Measurements from ENCODE around the gene ITGA6.

Gene ITGA6

GRCh38 chr2:172420216-172420615, 7.2 kb upstream of the ITGA6 start:
- Histone ChIP-seq H3K4me1 (ENCODE audit: insufficient read depth, low read length) (peaks cover 20% of the 10 kb centered on the region), H3K27ac (ENCODE audit: low read depth, low read length) (no peak overlapping the region), H3K27me3 (ENCODE audit: insufficient read depth, low read length) (no peaks in the 10 kb centered on the region), H3K36me3 (ENCODE audit: insufficient read depth, low read length) (no peaks in the 10 kb centered on the region), H3K9ac (ENCODE audit: low read depth, low read length) (no peak overlapping the region), H3K4me3 (ENCODE audit: low read length) (no peak overlapping the region), H3K9me3 (ENCODE audit: insufficient read depth, low read depth, low read length) (peaks cover 4% of the 10 kb centered on the region; the same call in 1 of the 2 replicates)
- 85% methylated on average over 3 of the region's 3 CpGs for WGBS

- H3K4me1 ChIP-seq (ENCODE audit: insufficient read depth, low read length) = peaks cover 19% of the 10 kb centered on the region
- H3K4me3 ChIP-seq (ENCODE audit: low read length) = no peak overlapping the region
- no peak overlapping the region for H3K27ac ChIP-seq (ENCODE audit: low read depth, low read length)
- H3K9ac ChIP-seq (ENCODE audit: low read depth, low read length) = no peak overlapping the region
- peaks cover 7% of the 10 kb centered on the region for H3K27me3 ChIP-seq (ENCODE audit: insufficient read depth, low read length)
- WGBS = 92% methylated on average over 6 of the region's 6 CpGs
- H3K9me3 ChIP-seq (ENCODE audit: insufficient read depth, low read depth, low read length) = no peaks in the 10 kb centered on the region
- no peaks in the 10 kb centered on the region for H3K36me3 ChIP-seq (ENCODE audit: insufficient read depth, low read length)
Measured at GRCh38 chr2:172423160-172423559, 4.2 kb upstream of the ITGA6 start.

GRCh38 chr2:172425336-172425735, 2.0 kb upstream of the ITGA6 start:
- Histone ChIP-seq H3K4me3 (ENCODE audit: low read length) (no peak overlapping the region), H3K36me3 (ENCODE audit: insufficient read depth, low read length) (no peaks in the 10 kb centered on the region), H3K9me3 (ENCODE audit: insufficient read depth, low read depth, low read length) (no peaks in the 10 kb centered on the region), H3K4me1 (ENCODE audit: insufficient read depth, low read length) (peaks cover 35% of the 10 kb centered on the region), H3K27me3 (ENCODE audit: insufficient read depth, low read length) (peaks cover 7% of the 10 kb centered on the region), H3K9ac (ENCODE audit: low read depth, low read length) (no peak overlapping the region), H3K27ac (ENCODE audit: low read depth, low read length) (no peak overlapping the region)

- peaks cover 44% of the 10 kb centered on the region for H3K4me1 ChIP-seq (ENCODE audit: insufficient read depth, low read length)
- H3K9me3 ChIP-seq (ENCODE audit: insufficient read depth, low read depth, low read length) = no peaks in the 10 kb centered on the region
- no peaks in the 10 kb centered on the region for H3K36me3 ChIP-seq (ENCODE audit: insufficient read depth, low read length)
- peak overlapping the region; percentile 79 for H3K4me3 ChIP-seq (ENCODE audit: low read length)
- peak overlapping the region; percentile 61; the same call in 1 of the 2 replicates for H3K9ac ChIP-seq (ENCODE audit: low read depth, low read length)
- no peak overlapping the region for H3K27ac ChIP-seq (ENCODE audit: low read depth, low read length)
- peaks cover 7% of the 10 kb centered on the region for H3K27me3 ChIP-seq (ENCODE audit: insufficient read depth, low read length)
- WGBS = 72% methylated on average over 16 of the region's 17 CpGs
Measured at GRCh38 chr2:172426635-172427255, 641 bp upstream of the ITGA6 start.

GRCh38 chr2:172427990-172428831, 825 bp downstream of the ITGA6 start:
- Histone ChIP-seq H3K4me1 (ENCODE audit: insufficient read depth, low read length) (peaks cover 51% of the 10 kb centered on the region), H3K36me3 (ENCODE audit: insufficient read depth, low read length) (no peaks in the 10 kb centered on the region), H3K27ac (ENCODE audit: low read depth, low read length) (peak overlapping the region; percentile 70; the same call in 1 of the 2 replicates), H3K9ac (ENCODE audit: low read depth, low read length) (peak overlapping the region; percentile 82), H3K9me3 (ENCODE audit: insufficient read depth, low read depth, low read length) (no peaks in the 10 kb centered on the region), H3K4me3 (ENCODE audit: low read length) (peak overlapping the region; percentile 79), H3K27me3 (ENCODE audit: insufficient read depth, low read length) (peaks cover 7% of the 10 kb centered on the region)
- under 1% methylated on average over 63 of the region's 63 CpGs for WGBS

GRCh38 chr2:172428832-172429210, 1.4 kb downstream of the ITGA6 start:
- Histone ChIP-seq H3K4me1 (ENCODE audit: insufficient read depth, low read length) (peaks cover 57% of the 10 kb centered on the region), H3K36me3 (ENCODE audit: insufficient read depth, low read length) (no peaks in the 10 kb centered on the region), H3K27me3 (ENCODE audit: insufficient read depth, low read length) (peaks cover 7% of the 10 kb centered on the region), H3K27ac (ENCODE audit: low read depth, low read length) (peak overlapping the region; percentile 0; the same call in 1 of the 2 replicates), H3K9ac (ENCODE audit: low read depth, low read length) (peak overlapping the region; percentile 82), H3K9me3 (ENCODE audit: insufficient read depth, low read depth, low read length) (no peaks in the 10 kb centered on the region), H3K4me3 (ENCODE audit: low read length) (peak overlapping the region; percentile 79)
- 2% methylated on average over 9 of the region's 9 CpGs for WGBS

- peaks cover 7% of the 10 kb centered on the region for H3K27me3 ChIP-seq (ENCODE audit: insufficient read depth, low read length)
- 23% methylated on average over 9 of the region's 9 CpGs for WGBS
- H3K4me1 ChIP-seq (ENCODE audit: insufficient read depth, low read length) = peaks cover 63% of the 10 kb centered on the region
- peak overlapping the region; percentile 79 for H3K4me3 ChIP-seq (ENCODE audit: low read length)
- no peak overlapping the region for H3K27ac ChIP-seq (ENCODE audit: low read depth, low read length)
- peak overlapping the region; percentile 82; the same call in 1 of the 2 replicates for H3K9ac ChIP-seq (ENCODE audit: low read depth, low read length)
- no peaks in the 10 kb centered on the region; the same call in 1 of the 2 replicates for H3K36me3 ChIP-seq (ENCODE audit: insufficient read depth, low read length)
- H3K9me3 ChIP-seq (ENCODE audit: insufficient read depth, low read depth, low read length) = no peaks in the 10 kb centered on the region
Measured at GRCh38 chr2:172429301-172429968, 2.0 kb downstream of the ITGA6 start.

GRCh38 chr2:172430027-172430426, 2.6 kb downstream of the ITGA6 start:
- no peak overlapping the region for H3K27ac ChIP-seq (ENCODE audit: low read depth, low read length)
- no peak overlapping the region for H3K9ac ChIP-seq (ENCODE audit: low read depth, low read length)
- peaks cover 69% of the 10 kb centered on the region for H3K4me1 ChIP-seq (ENCODE audit: insufficient read depth, low read length)
- no peaks in the 10 kb centered on the region for H3K9me3 ChIP-seq (ENCODE audit: insufficient read depth, low read depth, low read length)
- H3K36me3 ChIP-seq (ENCODE audit: insufficient read depth, low read length) = no peaks in the 10 kb centered on the region; the same call in 1 of the 2 replicates
- peak overlapping the region; percentile 79 for H3K4me3 ChIP-seq (ENCODE audit: low read length)
- 83% methylated on average over 1 of the region's 1 CpG for WGBS
- H3K27me3 ChIP-seq (ENCODE audit: insufficient read depth, low read length) = peaks cover 7% of the 10 kb centered on the region

GRCh38 chr2:172430678-172431077, 3.3 kb downstream of the ITGA6 start:
- Histone ChIP-seq H3K27me3 (ENCODE audit: insufficient read depth, low read length) (peaks cover 7% of the 10 kb centered on the region), H3K4me1 (ENCODE audit: insufficient read depth, low read length) (peaks cover 75% of the 10 kb centered on the region), H3K27ac (ENCODE audit: low read depth, low read length) (no peak overlapping the region), H3K9me3 (ENCODE audit: insufficient read depth, low read depth, low read length) (no peaks in the 10 kb centered on the region), H3K4me3 (ENCODE audit: low read length) (no peak overlapping the region), H3K9ac (ENCODE audit: low read depth, low read length) (no peak overlapping the region), H3K36me3 (ENCODE audit: insufficient read depth, low read length) (no peaks in the 10 kb centered on the region; the same call in 1 of the 2 replicates)
- 94% methylated on average over 3 of the region's 3 CpGs for WGBS

GRCh38 chr2:172431463-172431862, 4.1 kb downstream of the ITGA6 start:
- Histone ChIP-seq H3K9me3 (ENCODE audit: insufficient read depth, low read depth, low read length) (no peaks in the 10 kb centered on the region), H3K4me3 (ENCODE audit: low read length) (no peak overlapping the region), H3K4me1 (ENCODE audit: insufficient read depth, low read length) (peaks cover 82% of the 10 kb centered on the region), H3K36me3 (ENCODE audit: insufficient read depth, low read length) (no peaks in the 10 kb centered on the region; the same call in 1 of the 2 replicates), H3K27me3 (ENCODE audit: insufficient read depth, low read length) (peaks cover 5% of the 10 kb centered on the region), H3K9ac (ENCODE audit: low read depth, low read length) (no peak overlapping the region), H3K27ac (ENCODE audit: low read depth, low read length) (no peak overlapping the region)
- 85% methylated on average over 4 of the region's 4 CpGs for WGBS

- no peaks in the 10 kb centered on the region; the same call in 1 of the 2 replicates for H3K27me3 ChIP-seq (ENCODE audit: insufficient read depth, low read length)
- H3K9ac ChIP-seq (ENCODE audit: low read depth, low read length) = no peak overlapping the region
- no peak overlapping the region for H3K27ac ChIP-seq (ENCODE audit: low read depth, low read length)
- H3K9me3 ChIP-seq (ENCODE audit: insufficient read depth, low read depth, low read length) = no peaks in the 10 kb centered on the region
- WGBS = 93% methylated on average over 2 of the region's 2 CpGs
- peaks cover 82% of the 10 kb centered on the region for H3K4me1 ChIP-seq (ENCODE audit: insufficient read depth, low read length)
- no peaks in the 10 kb centered on the region; the same call in 1 of the 2 replicates for H3K36me3 ChIP-seq (ENCODE audit: insufficient read depth, low read length)
- no peak overlapping the region for H3K4me3 ChIP-seq (ENCODE audit: low read length)
Measured at GRCh38 chr2:172431993-172432392, 4.6 kb downstream of the ITGA6 start.

Data from HUES64 (cell line).